GM12874 (cell line): Measurements from ENCODE around the gene GPR132.

Experiments used
- CTCF ChIP-seq: IDR thresholded peaks from 2 replicates; pipeline ENCODE4 v1.5.1; 2011; ENCODE audit warnings: low read depth, mild to moderate bottlenecking, control low read depth, low read length, moderate library complexity; ENCODE audit not compliant: insufficient read depth

GPR132 gene

GRCh38 chr14:105049753-105050550 is 15.3 kb downstream of the GPR132 start:
- no peak for TF ChIP-seq CTCF

DNA sequence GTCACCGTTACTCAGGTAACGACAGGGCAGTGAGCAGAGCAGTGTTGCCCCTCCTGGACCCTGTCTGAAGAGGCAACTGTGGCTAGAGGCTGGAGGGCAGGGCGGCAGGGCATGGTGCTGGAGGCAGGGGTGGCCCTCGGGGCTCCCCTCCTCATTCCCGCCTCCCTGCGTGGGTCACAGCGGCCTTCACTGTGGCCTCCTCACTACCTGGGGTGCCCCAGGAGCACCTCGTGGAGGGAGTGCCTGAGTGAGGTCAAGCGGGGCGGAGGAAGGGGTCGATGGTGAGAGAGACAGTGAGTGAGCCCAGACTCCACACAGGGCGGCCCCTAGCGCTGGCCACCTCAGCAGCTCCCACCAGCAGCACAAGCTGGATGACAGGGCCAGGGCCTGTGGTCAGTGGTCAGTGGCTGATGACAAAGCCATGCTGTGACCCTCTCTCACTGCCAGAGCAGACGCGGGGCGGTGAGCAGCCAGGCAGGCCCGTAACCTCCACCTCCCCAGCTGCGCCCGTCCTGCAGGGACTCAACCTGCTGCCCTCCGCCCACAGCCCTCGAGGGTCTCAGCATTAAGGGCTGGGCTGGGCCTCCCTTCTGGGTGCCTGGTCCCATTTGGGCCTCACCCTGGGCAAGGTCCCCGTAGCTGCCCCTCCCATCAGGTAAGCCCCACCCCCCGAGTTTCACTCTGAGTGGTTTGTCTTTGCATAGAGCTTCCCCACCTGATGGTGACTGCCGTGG is 17.8 kb downstream of the GPR132 start:
- no peak for TF ChIP-seq CTCF

DNA sequence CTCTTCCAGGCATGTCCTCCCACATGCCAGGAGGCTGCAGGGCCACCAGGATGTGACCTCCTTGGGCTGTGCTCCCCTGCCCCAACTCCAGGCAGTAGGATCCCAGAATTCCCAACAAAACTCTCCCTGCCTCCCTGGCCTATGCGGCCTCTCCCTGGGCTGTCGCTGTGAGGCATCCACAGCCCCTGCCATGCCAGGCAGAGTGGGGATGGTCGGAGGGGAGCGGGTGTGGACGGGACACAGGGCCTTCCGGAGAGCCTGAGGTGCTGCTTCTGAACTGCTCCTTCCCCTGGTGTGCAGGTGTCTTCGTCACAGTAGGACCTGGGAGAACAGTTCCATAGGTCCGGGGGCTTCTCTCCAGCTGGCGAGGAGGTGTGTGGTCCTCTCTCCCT is 18.3 kb downstream of the GPR132 start:
- no peak for TF ChIP-seq CTCF

- peak; percentile 100 for TF ChIP-seq CTCF
Observed at GRCh38 chr14:105045710-105046326, 19.4 kb downstream of the GPR132 start.

- TF ChIP-seq CTCF, result no peak
Observed at GRCh38 chr14:105043641-105044040, 21.6 kb downstream of the GPR132 start.

- TF ChIP-seq CTCF, result no peak
Observed at GRCh38 chr14:105042813-105043212, 22.4 kb downstream of the GPR132 start.
